ENCODE data around the gene TSPAN3. TPM values are rescaled to one million over a fixed set of nuclear protein-coding genes. Genes with fewer than 3 reads are reported as not detected.

Gene TSPAN3
- total and polyA plus RNA-seq, 8 donors, result 71.6 to 173 (median 89.2) TPM

DNA sequence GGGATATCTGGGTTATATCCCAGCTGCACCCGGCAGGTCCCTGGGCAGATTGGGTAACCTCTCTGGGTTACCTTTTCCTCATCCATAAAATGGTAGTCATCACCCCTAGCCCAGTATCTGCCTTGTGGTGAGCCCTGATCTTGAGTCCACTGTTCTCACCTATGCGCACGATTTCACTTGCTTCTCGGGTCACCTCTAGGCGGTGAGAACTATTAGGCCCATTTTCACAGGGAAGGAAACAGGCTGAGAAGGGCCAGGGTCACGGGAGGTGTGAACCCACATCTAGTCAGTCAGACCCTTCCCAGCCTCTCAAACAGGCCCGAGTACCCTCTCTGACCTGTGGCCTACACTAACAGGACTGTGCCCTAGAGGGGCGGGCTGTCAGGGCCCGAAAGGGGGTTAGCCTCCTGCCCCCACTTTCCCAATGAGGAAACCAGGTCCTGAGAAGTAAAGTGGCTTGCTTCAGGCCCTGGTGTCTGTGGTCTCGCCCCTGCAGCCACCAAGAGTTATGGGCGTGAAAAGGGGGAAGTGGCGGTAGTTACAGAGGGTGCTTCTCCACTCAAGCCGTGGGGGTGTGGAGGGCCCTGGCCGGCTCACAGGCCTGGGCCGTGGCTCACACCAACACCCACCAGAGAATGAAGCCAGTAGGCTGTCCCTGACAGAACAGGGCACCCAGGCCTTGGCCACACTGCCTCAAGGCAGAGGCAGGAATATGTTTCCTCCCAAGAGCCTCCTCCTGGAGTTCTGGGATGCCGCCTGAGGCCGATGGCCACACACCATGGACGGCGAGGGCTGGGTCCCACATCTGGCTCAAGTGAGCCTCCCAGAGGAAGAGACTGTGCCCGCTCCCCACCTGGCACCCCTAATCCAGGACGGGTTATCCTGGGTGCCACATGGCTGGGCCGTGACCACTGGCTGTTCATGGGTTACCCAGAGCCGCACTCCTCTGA is 56.5 kb downstream of the TSPAN3 start:
- Histone ChIP-seq H3K4me3 (no peak overlapping the region), H3K9me3 (no peaks in the 10 kb centered on the region), H3K36me3 (no peaks in the 10 kb centered on the region), H3K4me1 (no peaks in the 10 kb centered on the region), H3K27me3 (no peaks in the 10 kb centered on the region), H3K27ac (no peak overlapping the region)
- WGBS, 2 donors, result 82 to 84% methylated on average over 23 of the region's 23 CpGs
- TF ChIP-seq, protein P1, sequence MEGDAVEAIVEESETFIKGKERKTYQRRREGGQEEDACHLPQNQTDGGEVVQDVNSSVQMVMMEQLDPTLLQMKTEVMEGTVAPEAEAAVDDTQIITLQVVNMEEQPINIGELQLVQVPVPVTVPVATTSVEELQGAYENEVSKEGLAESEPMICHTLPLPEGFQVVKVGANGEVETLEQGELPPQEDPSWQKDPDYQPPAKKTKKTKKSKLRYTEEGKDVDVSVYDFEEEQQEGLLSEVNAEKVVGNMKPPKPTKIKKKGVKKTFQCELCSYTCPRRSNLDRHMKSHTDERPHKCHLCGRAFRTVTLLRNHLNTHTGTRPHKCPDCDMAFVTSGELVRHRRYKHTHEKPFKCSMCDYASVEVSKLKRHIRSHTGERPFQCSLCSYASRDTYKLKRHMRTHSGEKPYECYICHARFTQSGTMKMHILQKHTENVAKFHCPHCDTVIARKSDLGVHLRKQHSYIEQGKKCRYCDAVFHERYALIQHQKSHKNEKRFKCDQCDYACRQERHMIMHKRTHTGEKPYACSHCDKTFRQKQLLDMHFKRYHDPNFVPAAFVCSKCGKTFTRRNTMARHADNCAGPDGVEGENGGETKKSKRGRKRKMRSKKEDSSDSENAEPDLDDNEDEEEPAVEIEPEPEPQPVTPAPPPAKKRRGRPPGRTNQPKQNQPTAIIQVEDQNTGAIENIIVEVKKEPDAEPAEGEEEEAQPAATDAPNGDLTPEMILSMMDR (IDR thresholded peaks at IDR 0.05), result no peak
- FAIRE-seq (no peak), ATAC-seq (peak in 3 of 4 donors; percentile 17 to 72 (median 25)), DNase-seq (peak in 1 of 6 donors; percentile 10)
- intact Hi-C loops (cut with DNase I), result loop anchor here in 1 of 3 donors (10.0 kb wide), 1 partner anchor 540 kb away; no protein-coding TSS in a partner anchor

DNA sequence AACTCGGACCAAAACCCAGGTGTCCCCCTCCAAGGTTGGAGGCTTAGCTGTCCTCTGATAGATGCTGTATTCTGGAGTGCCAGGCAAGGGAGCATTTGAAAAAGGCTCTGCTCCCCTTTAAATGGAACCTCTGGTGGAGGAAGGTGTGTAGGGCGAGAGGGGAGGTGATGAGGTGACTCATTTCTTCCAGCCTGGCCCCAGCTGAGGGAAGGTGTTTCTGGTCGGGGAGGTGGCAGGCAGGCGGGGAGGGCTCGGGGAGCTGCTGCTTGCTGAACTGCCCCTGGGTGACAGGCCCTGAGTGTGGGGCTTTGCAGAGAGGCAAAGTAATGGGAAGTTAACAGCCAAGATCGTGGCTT is 57.2 kb downstream of the TSPAN3 start:
- H3K4me3 ChIP-seq, result no peak overlapping the region
- FAIRE-seq (no peak), DNase-seq (peak in 1 of 6 donors; percentile 39), ATAC-seq (peak in 3 of 4 donors; percentile 32 to 42 (median 37))
- 75 to 80% methylated on average over 6 of the region's 6 CpGs for WGBS, 2 donors
- no peaks in the 10 kb centered on the region for H3K9me3 ChIP-seq
- TF ChIP-seq, protein P1 (IDR thresholded peaks at IDR 0.05), result no peak
- no peaks in the 10 kb centered on the region for H3K4me1 ChIP-seq
- H3K36me3 ChIP-seq, result no peaks in the 10 kb centered on the region
- no peak overlapping the region for H3K27ac ChIP-seq
- intact Hi-C loops (cut with DNase I), result loop anchor here in 1 of 3 donors (10.0 kb wide), 1 partner anchor 541 kb away; no protein-coding TSS in a partner anchor
- H3K27me3 ChIP-seq, result no peaks in the 10 kb centered on the region

DNA sequence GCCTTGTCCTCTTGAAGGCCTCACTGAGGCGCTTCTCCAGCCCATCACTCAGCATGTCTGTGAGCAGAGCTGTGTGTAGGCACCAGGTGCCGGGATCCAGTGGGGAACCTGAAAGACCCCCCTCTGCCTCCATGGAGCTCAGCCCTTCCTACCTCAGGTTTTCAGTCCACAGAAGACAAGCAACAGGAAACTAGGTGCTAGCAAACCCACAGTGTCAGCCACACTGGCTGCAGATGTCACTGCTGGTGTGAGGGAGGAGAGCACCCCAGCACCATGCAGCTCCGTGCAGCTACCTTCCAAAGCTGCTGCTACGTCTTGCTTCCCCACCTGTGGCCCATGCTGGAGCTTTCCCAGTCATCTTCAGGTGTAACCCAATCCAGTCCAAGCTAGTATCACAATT is 58.0 kb downstream of the TSPAN3 start:
- H3K9me3 ChIP-seq, result no peaks in the 10 kb centered on the region
- ATAC-seq, result peak in 1 of 4 donors; percentile 24
- TF ChIP-seq, protein P1 (IDR thresholded peaks at IDR 0.05), result no peak
- no peaks in the 10 kb centered on the region for H3K36me3 ChIP-seq
- no peak for FAIRE-seq
- H3K4me3 ChIP-seq, result no peak overlapping the region
- H3K27me3 ChIP-seq, result no peaks in the 10 kb centered on the region
- WGBS, 2 donors, result 68% methylated on average over 4 of the region's 4 CpGs
- intact Hi-C loops (cut with DNase I), result loop anchor here in 1 of 3 donors (10.0 kb wide), 1 partner anchor 542 kb away; no protein-coding TSS in a partner anchor
- peak in 1 of 6 donors; percentile 30 for DNase-seq
- H3K4me1 ChIP-seq, result no peaks in the 10 kb centered on the region
- no peak overlapping the region for H3K27ac ChIP-seq

DNA sequence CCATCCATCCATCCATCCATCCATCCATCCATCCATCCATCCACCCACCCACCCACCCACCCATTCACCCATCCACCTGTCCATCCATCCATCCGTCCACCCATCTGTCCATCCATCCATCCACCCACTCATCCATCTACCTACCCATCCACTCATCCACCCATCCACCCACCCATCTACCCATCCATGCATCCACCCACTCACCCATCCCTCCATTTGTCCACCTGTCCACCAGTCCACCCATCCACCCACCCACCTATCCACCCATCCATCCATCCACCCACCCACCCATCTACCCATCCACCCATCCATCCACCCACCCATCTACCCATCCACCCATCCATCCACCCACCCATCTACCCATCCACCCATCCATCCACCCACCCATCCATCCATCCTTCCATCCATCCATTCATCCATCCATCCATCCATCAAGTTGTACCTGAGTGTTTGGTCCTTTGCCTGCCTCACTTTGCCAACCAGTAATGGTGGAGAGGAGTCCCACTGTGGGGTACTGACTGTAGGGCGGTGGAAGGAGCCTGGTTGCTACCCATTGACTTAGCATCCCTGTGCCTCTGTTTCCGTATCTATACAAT is 58.7 kb downstream of the TSPAN3 start:
- H3K27ac ChIP-seq, result no peak overlapping the region
- H3K4me1 ChIP-seq, result no peaks in the 10 kb centered on the region
- no peaks in the 10 kb centered on the region for H3K36me3 ChIP-seq
- no peaks in the 10 kb centered on the region for H3K9me3 ChIP-seq
- WGBS, 2 donors, result 91 to 94% methylated on average over 3 of the region's 3 CpGs
- TF ChIP-seq, protein P1 (IDR thresholded peaks at IDR 0.05), result no peak
- DNase-seq, result no peak
- no peak for FAIRE-seq
- intact Hi-C loops (cut with DNase I), result loop anchor here in 1 of 3 donors (10.0 kb wide), 1 partner anchor 543 kb away; no protein-coding TSS in a partner anchor
- ATAC-seq, result no peak
- no peak overlapping the region for H3K4me3 ChIP-seq
- no peaks in the 10 kb centered on the region for H3K27me3 ChIP-seq

Data from pancreas (tissue), 10 donors.